ENCODE results near the gene FGF8. TPM values are rescaled to one million over a fixed set of nuclear protein-coding genes. Genes with fewer than 3 reads are reported as not detected.

FGF8 gene
- total and polyA plus RNA-seq, 10 of the 15 experiments (the other 5 are each of a cell fraction or from before 2014, with no cell fraction given): 0.08 to 0.43 (median 0.17) TPM; not detected in 7

- Histone ChIP-seq H3K27ac (ENCODE audit: control insufficient read depth, insufficient read depth) (no peak overlapping the region), H4K20me1 (ENCODE audit: control insufficient read depth, insufficient read depth) (no peaks in the 10 kb centered on the region), H3K4me3 (no peak overlapping the region), H3K4me1 (ENCODE audit: control insufficient read depth, insufficient read depth, low read length) (no peaks in the 10 kb centered on the region), H2AFZ (ENCODE audit: control insufficient read depth, low read depth, low read length) (no peak overlapping the region), H3K9me3 (replicated peaks; ENCODE audit: control insufficient read depth, insufficient read depth, low read length) (no peaks in the 10 kb centered on the region), H3K79me2 (ENCODE audit: control insufficient read depth, insufficient read depth, low read length) (no peaks in the 10 kb centered on the region), H3K27me3 (replicated peaks in 1 of 2; ENCODE audit: control insufficient read depth in 2 of 2, insufficient read depth in 2 of 2, low read length in 1 of 2) (peaks cover 3% of the 10 kb centered on the region in 2 experiments; a peak in 3 of 4 replicates), H3K4me2 (ENCODE audit: control insufficient read depth, insufficient read depth) (no peak overlapping the region), H3K36me3 (ENCODE audit: control insufficient read depth in 2 of 2, insufficient read depth in 2 of 2, low read length in 1 of 2) (no peaks in the 10 kb centered on the region), H3K9ac (ENCODE audit: control insufficient read depth, insufficient read depth, low read length) (no peak overlapping the region)
- TF ChIP-seq BHLHE40 (IDR thresholded peaks at IDR 0.05; ENCODE audit: borderline replicate concordance in 1 of 2, low read depth in 2 of 2, low read length in 1 of 2) (no peak), MEF2B (IDR thresholded peaks at IDR 0.05; ENCODE audit: partially characterized antibody, poor library complexity, severe bottlenecking) (no peak)
- ChIA-PET SMC1A (ENCODE audit: uncharacterized antibody, unreplicated experiment) (no interaction called here), CTCF (interaction anchor here (0.8 to 1.9 kb wide), 6 partner anchors 10 to 181 kb away, joined by 3 to 7 read pairs (median 4); partner anchors contain the start of genes DPCD, NPM3 and POLL), POLR2A (no interaction called here), RAD21 (ENCODE audit: unreplicated experiment) (interaction anchor here (1.5 kb wide), 1 partner anchor 65 kb away, joined by 3 read pairs; no protein-coding TSS in a partner anchor)
- no TSS peak for BruUV-seq (replicated peaks)
- DNase-seq (ENCODE audit: low read depth, low spot score) (no peak), FAIRE-seq (no peak), ATAC-seq (no peak)
- WGBS (ENCODE audit: insufficient coverage, insufficient replicate concordance, low lambda C conversion rate, missing lambda C conversion rate): 33% methylated on average over 8 of the region's 8 CpGs
- intact Hi-C loops (cut with micrococcal nuclease; ENCODE audit: unreplicated experiment): no loop called here
- in situ Hi-C loops (cut with MboI): no loop called here
Measured at GRCh38 chr10:101768791-101769170, 7.1 kb downstream of the FGF8 start.

GRCh38 chr10:101767966-101768790 lies 7.7 kb downstream of the FGF8 start:
- POLR2A ChIA-PET: no interaction called here
- intact Hi-C loops (cut with micrococcal nuclease; ENCODE audit: unreplicated experiment): no loop called here
- H3K4me2 ChIP-seq (ENCODE audit: control insufficient read depth, insufficient read depth): no peak overlapping the region
- no peaks in the 10 kb centered on the region for H3K4me1 ChIP-seq (ENCODE audit: control insufficient read depth, insufficient read depth, low read length)
- SMC1A ChIA-PET (ENCODE audit: uncharacterized antibody, unreplicated experiment): no interaction called here
- in situ Hi-C loops (cut with MboI): no loop called here
- ATAC-seq: no peak
- H3K9ac ChIP-seq (ENCODE audit: control insufficient read depth, insufficient read depth, low read length): no peak overlapping the region
- no peaks in the 10 kb centered on the region for H4K20me1 ChIP-seq (ENCODE audit: control insufficient read depth, insufficient read depth)
- no peak overlapping the region for H2AFZ ChIP-seq (ENCODE audit: control insufficient read depth, low read depth, low read length)
- RAD21 ChIA-PET (ENCODE audit: unreplicated experiment): interaction anchor here (0.7 to 1.5 kb wide), 2 partner anchors 64 to 166 kb away, joined by 3 to 4 read pairs; no protein-coding TSS in a partner anchor
- H3K9me3 ChIP-seq (replicated peaks; ENCODE audit: control insufficient read depth, insufficient read depth, low read length): no peaks in the 10 kb centered on the region
- CTCF ChIA-PET: interaction anchor here (0.8 to 1.9 kb wide), 5 partner anchors 12 to 180 kb away, joined by 3 to 7 read pairs (median 3); partner anchors contain the start of genes DPCD, NPM3 and POLL
- H3K36me3 ChIP-seq (ENCODE audit: control insufficient read depth in 2 of 2, insufficient read depth in 2 of 2, low read length in 1 of 2): no peaks in the 10 kb centered on the region
- H3K27ac ChIP-seq (ENCODE audit: control insufficient read depth, insufficient read depth): no peak overlapping the region
- BruUV-seq (replicated peaks): no TSS peak
- no peak for DNase-seq (ENCODE audit: low read depth, low spot score)
- H3K79me2 ChIP-seq (ENCODE audit: control insufficient read depth, insufficient read depth, low read length): no peaks in the 10 kb centered on the region
- WGBS (ENCODE audit: insufficient coverage, insufficient replicate concordance, low lambda C conversion rate, missing lambda C conversion rate): 34% methylated on average over 14 of the region's 14 CpGs
- peaks cover 3% of the 10 kb centered on the region in 2 experiments; a peak in 3 of 4 replicates for H3K27me3 ChIP-seq (replicated peaks in 1 of 2; ENCODE audit: control insufficient read depth in 2 of 2, insufficient read depth in 2 of 2, low read length in 1 of 2)
- no peak overlapping the region for H3K4me3 ChIP-seq
- no peak for FAIRE-seq
- TF ChIP-seq MEF2A (IDR thresholded peaks at IDR 0.05; ENCODE audit: insufficient read depth, low read depth, low read length) (no peak), PAX8 (IDR thresholded peaks at IDR 0.05) (no peak), HDGF (IDR thresholded peaks at IDR 0.05) (no peak), NKRF (conservative IDR thresholded peaks at IDR 0.05) (no peak), EED (IDR thresholded peaks at IDR 0.05; ENCODE audit: low read depth) (no peak), EGR1 (IDR thresholded peaks at IDR 0.05; ENCODE audit: borderline replicate concordance in 1 of 2, low read depth in 2 of 2, low read length in 2 of 2) (no peak), REST (IDR thresholded peaks at IDR 0.05; ENCODE audit: low read depth, low read length) (no peak)
